Medulla oblongata (tissue), 1 donor: ENCODE data around the gene RNF8.
A peak's percentile ranks its signal among the peaks of the same experiment; 100 is the strongest.
"Not testable (repeated sequence)": the region's sequence is repeated elsewhere in the genome, so short reads cannot be mapped to it uniquely, and the experiment has no call there.

Source experiments
- DNase-seq: peaks from one replicate; pipeline ENCODE4 v3.0.0-alpha.2; 2015; ENCODE audit errors: extremely low spot score

The RNF8 gene

GRCh38 chr6:37396571-37397180 is 42.9 kb downstream of the RNF8 start:
- no peak for DNase-seq

DNA sequence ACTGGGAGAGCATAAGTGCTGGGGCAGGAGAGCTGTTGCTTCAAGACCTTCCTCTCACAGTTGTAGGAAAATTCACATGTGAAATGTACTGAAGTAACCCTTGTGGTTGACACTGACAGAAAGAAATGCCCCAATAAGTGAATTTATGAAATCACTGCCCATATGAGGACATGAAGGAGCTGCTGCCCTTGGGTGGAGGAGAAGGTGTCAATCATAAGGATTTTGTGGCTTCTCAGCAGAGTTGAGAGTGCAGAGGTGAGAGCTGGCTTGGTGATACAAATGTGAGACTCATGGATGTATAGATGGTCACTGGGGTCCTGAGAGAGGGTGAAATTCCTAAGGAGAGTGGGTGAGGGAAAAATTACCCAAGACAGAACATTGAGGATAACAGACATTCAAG is 45.3 kb downstream of the RNF8 start:
- no peak for DNase-seq

GRCh38 chr6:37399795-37400490 is 46.2 kb downstream of the RNF8 start:
- no peak for DNase-seq

GRCh38 chr6:37401658-37402057 is 47.9 kb downstream of the RNF8 start:
- DNase-seq = not testable (repeated sequence)

DNA sequence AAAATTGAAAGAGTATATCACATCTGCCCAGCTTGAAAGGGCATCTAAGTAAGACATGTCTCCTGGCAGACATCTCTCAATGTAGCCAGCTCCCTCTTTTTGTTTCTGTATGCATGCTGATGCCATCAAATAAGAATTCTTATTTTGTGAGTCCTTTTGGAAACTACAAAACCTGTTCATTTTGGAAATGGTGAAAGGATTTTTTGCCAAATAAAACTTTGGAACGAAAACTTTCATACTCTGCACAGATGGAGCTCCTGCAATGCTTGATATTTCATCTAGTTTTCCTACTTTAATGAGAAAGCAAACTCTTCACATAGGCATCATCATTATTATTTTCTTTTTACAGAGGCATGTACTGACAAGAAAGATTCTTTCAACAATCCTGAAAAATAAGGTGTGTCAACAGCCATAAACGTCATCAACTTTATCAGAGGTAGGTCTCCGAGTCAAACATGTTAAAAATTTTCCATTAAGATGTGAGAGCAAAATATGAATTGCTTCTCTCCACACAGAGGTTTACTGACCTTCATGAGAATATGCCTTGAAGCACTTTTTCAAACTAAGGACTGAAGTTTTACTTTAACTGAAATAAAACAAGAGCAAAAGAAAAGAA is 53.1 kb downstream of the RNF8 start:
- DNase-seq = no peak

DNA sequence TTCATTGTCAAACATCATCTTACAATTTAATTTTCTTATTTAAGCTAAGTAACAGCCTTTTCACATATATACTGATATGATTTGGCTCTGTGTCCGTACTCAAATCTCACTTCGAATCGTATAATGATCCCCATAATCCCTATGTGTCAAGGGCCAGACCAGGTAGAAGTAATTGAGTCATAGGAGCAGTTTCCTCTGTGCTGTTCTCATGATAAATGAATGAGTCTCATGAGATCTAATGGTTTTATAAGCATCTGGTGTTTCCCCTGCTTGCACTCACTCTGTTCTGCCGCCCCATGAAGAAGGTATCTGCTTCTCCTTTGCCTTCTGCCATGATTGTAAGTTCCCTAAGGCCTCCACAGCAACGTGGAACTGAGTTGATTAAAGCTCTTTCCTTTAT is 54.2 kb downstream of the RNF8 start:
- no peak for DNase-seq

DNA sequence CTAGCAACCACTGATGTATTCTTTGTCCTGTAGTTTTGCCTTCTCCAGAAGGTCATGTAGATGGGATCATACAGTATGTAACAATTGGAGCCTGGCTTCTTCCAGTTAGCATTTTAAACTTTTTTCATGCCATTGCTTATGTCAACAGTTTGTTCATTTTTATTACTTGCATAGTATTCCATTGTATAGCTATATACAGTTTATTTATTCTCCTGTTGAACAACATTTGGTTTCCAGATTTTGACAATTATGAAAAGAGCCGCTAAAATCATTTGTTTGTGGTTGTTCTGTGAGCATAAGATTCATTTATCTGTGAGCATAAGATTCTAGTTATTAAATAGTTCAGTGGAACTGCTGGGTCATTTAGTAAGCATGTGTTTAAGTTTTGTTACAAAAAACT is 55.7 kb downstream of the RNF8 start:
- DNase-seq = no peak

- no peak for DNase-seq
These were observed 63.6 kb downstream of the RNF8 start for GRCh38 chr6:37417393-37417792.

DNA sequence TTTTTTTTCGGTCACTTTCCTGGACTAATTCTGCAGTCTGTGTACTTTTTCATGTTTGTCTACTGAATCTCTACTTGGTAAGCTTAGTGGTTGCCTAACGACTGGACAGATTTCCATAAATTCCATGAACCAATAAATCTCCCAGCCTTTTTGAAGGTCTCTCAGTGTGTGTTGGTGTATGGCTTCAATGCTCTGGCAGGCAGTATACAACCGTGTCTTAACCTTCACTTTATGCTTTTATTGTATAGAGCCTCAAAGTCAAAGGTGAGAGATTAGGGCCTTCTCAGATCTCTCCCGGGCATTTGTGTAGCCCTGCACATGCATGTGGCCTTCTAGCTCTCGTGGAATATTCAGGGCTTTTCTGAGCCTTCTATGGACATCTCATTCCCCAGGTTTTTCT is 64.9 kb downstream of the RNF8 start:
- no peak for DNase-seq

GRCh38 chr6:37426058-37426944 is 72.5 kb downstream of the RNF8 start:
- DNase-seq = no peak

GRCh38 chr6:37426945-37427510 is 73.2 kb downstream of the RNF8 start:
- no peak for DNase-seq

DNA sequence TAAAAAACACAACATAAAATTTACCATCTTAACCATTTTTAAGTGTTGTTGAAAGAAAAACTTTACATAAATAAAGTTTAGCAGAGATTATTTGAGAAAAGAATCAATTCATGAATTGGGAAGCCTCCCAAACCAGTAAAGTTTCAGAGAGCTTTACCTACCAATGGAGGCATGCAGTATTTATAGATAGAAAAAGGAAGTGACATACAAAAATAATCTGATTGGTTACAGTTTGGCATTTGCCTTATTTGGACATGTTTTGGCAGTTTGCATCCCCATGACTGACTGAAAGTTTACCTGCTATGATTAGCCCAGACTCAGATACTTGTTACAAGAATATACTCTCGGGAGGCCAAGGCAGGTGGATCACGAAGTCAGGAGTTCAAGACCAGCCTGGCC is 75.6 kb downstream of the RNF8 start:
- DNase-seq = no peak

- DNase-seq = no peak
These were observed 78.8 kb downstream of the RNF8 start for GRCh38 chr6:37432590-37432915.

DNA sequence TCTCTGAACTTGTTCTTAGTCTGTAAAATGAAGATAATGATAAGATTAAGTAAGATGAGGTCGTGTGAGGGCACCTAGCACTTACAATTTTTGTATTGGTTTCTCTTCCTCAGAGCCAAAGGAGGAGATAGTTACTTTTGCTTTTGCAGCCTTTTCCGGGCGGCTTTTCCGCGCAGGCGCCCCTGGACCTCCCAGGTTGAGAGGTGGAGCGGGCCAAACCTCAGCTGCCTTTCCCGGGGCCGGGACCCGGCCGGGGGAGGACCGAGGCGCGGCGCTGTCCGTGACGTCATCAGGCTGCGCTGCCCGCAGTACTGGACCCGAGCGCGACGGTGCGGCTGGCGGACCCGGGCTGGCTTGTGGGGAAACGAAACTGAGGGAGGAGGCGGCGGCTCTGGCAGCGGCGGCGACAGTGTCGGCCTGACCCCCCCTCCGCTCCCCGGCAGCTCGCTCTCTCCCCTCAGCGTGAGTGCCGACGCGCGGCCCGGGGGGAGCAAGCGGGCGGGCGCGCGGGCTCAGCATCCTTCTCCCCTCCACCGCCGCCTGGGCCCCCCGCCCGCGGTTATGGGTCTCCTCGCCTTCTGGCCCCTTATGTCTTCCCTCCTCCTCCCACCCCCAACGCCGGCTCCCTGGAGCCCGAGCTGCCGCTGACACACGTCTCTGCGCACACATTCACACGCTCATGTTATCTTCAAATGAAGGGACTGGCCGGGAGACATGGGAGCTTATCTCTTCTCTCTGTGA is 79.3 kb downstream of the RNF8 start, which contains the start of gene CMTR1:
TSS of gene CMTR1 (plus strand) at position 306 of the 741 bp plus-strand sequence. CDS start 2,409 bp downstream, outside the sequence.
- peak; percentile 89 for DNase-seq

GRCh38 chr6:37433657-37434271 is 80.0 kb downstream of the RNF8 start:
- DNase-seq = peak; percentile 50

DNA sequence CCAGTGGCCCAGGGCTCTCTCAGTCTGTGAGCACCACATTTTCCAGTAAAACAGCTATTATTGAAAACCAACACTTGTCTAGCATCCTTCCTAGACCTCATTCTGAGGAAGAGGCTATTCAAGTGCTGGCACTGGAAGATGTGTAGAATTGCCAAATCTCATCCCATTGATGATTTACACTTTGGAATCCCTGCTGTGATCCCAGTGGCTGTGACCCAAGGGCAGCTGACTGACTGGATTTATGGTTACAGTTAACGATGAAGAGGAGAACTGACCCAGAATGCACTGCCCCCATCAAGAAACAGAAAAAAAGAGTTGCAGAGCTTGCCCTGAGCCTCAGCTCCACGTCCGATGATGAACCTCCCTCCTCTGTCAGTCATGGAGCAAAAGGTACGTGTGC is 81.6 kb downstream of the RNF8 start:
- no peak for DNase-seq

GRCh38 chr6:37435816-37436215 is 82.0 kb downstream of the RNF8 start:
- no peak for DNase-seq

DNA sequence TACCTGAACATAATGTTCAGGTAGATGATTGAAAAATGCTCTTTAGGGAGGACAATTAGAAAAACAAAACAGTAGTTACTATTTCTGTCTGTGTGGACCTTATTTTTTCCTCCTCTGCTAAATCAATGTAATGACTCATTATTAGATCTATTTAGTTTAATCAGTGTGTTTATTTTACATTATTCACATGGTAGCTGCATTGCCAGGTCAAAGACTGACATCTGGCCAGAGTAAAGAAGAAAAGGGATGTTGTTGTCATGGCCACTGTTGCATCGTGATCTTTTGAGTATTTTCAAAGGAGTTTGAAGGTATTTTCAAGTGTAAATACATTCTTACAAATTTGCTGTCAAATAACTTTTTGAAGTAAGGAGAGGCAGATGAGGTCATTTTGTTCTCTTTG is 85.1 kb downstream of the RNF8 start:
- no peak for DNase-seq

DNA sequence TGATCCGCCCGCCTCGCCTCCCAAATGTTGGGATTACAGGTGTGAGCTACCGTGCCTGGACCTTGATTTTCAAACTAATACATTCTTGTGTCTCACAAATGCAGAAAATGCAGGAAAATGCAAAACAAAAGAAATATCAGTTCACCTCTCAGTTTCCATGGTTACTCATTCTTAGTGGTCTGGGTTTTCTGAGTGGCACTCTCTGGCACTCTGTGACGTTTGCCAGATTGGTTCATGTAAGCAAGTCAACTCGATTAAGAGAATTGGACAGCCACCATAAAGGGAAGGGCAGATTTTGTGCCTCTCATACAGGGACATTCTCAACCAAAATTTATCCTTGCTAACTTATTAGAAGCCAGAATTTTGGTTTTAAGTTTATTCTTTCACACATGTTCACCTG is 87.9 kb downstream of the RNF8 start:
- no peak for DNase-seq

DNA sequence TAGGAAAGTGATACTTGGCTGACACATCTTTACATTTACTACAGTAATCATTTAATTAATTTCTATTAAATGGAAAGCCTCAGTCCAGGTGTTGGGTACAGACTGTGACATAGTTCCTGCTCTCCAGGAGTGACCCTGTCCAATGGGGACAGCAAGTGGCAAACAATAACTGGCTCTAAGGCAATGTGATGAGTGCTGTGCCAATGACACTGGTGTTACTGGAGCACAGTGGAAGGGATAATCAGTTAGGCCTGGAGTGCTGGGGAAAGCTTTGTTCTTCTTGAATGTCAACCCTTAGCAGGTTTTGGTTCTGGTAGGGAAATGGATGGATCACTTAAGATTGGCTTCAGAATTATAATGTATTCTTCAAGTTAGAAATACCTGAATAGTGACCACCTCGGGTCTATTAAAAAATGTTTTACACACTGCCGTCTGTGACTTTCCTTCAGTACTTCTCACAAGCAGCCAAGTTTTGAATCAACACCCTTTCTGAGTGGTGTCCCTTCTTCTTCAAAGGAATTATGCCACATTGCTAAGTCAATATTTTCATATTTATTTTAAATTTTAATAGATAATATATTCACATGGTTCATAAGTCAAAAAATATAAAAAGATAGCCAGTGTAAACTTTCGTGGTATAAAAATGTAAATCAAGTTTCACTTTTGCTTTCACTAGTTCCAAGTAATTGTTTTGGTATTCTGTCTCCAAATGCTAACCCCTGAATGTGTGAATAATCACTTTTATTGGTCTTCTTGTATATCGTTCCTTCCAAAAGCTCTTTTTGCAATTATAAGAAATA is 88.8 kb downstream of the RNF8 start:
- no peak for DNase-seq
